Karpas-422 (cell line): Measurements from ENCODE around the gene CSMD2. TPM values are rescaled to one million over a fixed set of nuclear protein-coding genes. Genes with fewer than 3 reads are reported as not detected.

Experiments
- DNase-seq: peaks from one replicate; pipeline ENCODE4 v3.0.0-alpha.2; 2015
- H2AFZ ChIP-seq: fragments of 200-600 bp; sonication (generic); 2 replicates; pipeline ENCODE4 v1.6.1; 2014; ENCODE audit warnings: antibody characterized with exemption, low read length, mixed read lengths
- H3K27ac ChIP-seq: fragments of 200-600 bp; sonication (generic); 2 replicates; pipeline ENCODE4 v1.5.1; 2014; ENCODE audit warnings: mild to moderate bottlenecking, low read length, moderate library complexity
- H3K27me3 ChIP-seq: fragments of 200-600 bp; sonication (generic); 2 replicates; pipeline ENCODE4 v1.6.1; 2014; ENCODE audit warnings: low read length, mixed read lengths
- H3K36me3 ChIP-seq: fragments of 200-600 bp; sonication (generic); 2 replicates; pipeline ENCODE4 v1.6.1; 2014; ENCODE audit warnings: low read length, mixed read lengths; ENCODE audit not compliant: insufficient read depth
- H3K4me1 ChIP-seq: fragments of 200-600 bp; sonication (generic); 2 replicates; pipeline ENCODE4 v1.6.1; 2014; ENCODE audit warnings: mild to moderate bottlenecking, low read length, mixed read lengths
- H3K4me2 ChIP-seq: fragments of 200-600 bp; sonication (generic); 2 replicates; pipeline ENCODE4 v1.6.1; 2014; ENCODE audit warnings: low read length, low read depth, mild to moderate bottlenecking; ENCODE audit not compliant: poor library complexity, severe bottlenecking
- H3K4me3 ChIP-seq: fragments of 200-600 bp; sonication (generic); 2 replicates; pipeline ENCODE4 v1.5.1; 2014; ENCODE audit warnings: mild to moderate bottlenecking, antibody characterized with exemption, low read length, mixed read lengths
- H3K79me2 ChIP-seq: fragments of 200-600 bp; sonication (generic); 2 replicates; pipeline ENCODE4 v1.6.1; 2014; ENCODE audit warnings: mild to moderate bottlenecking, low read length, mixed read lengths
- H3K9ac ChIP-seq: fragments of 200-600 bp; sonication (generic); 2 replicates; pipeline ENCODE4 v1.6.0; 2014; ENCODE audit warnings: low read length
- H3K9me2 ChIP-seq: fragments of 200-600 bp; sonication (generic), shearing (Covaris generic); replicated peaks from 2 replicates; pipeline ENCODE4 v1.6.0; 2014; ENCODE audit warnings: mild to moderate bottlenecking, low read length, moderate library complexity; ENCODE audit not compliant: insufficient read depth
- H3K9me3 ChIP-seq: fragments of 300-700, 200-600 bp; sonication (generic); 2 replicates; pipeline ENCODE4 v1.6.1; 2014; ENCODE audit warnings: low read length, mixed read lengths
- H4K20me1 ChIP-seq: fragments of 200-600 bp; sonication (generic); 2 replicates; pipeline ENCODE4 v1.6.1; 2014; ENCODE audit warnings: mild to moderate bottlenecking, antibody characterized with exemption, low read length, low read depth; ENCODE audit not compliant: insufficient read depth
- total RNA-seq: library from RNA; depleted of rRNA; stranded (reverse); fragments of >200 nt; shearing (Covaris generic); gene quantifications from 2 replicates; pipeline ENCODE4 v1.2.3, GENCODE V29; 2014; ENCODE audit warnings: low replicate concordance

CSMD2 gene
- total RNA-seq, 1 experiment from 2014 or later: 0.19 TPM

DNA sequence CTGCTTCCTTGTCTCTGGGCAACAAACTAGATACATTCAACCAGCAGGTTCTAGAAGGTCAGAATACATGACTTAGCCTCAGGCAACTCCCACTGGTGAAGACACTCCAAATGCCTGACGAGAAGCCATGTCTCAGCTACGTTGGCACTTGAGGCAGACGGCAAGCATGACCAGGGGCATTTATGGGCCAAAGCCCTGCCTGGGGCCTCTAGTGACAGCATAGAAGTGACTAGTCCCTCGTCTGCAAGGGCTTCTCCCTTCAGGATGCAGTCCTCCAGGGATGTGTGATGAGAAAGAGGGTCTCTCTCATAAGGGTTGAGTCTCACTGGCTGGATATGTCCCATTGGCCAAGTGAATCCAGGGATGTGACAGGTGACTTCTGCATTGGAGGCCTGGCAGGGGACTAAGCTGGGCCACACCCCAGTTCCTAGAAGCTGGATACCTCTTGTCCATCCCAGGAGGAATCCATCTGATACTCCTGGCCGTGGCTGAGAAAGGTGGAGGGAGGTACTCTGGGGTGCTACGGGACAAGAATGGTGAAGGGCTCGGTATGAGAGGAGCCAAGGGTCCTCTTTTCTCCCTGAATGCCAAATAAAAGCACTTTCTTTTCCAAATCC, 449.7 kb downstream of the CSMD2 start:
- no peak for DNase-seq
- Histone ChIP-seq H3K4me3 (no peak overlapping the region), H2AFZ (no peak overlapping the region), H3K9me3 (no peaks in the 10 kb centered on the region), H3K27me3 (no peaks in the 10 kb centered on the region), H3K9me2 (no peaks in the 10 kb centered on the region), H3K27ac (no peak overlapping the region), H3K79me2 (no peaks in the 10 kb centered on the region), H3K9ac (no peak overlapping the region), H4K20me1 (no peaks in the 10 kb centered on the region), H3K4me1 (peaks cover 38% of the 10 kb centered on the region), H3K4me2 (no peak overlapping the region), H3K36me3 (no peaks in the 10 kb centered on the region)

DNA sequence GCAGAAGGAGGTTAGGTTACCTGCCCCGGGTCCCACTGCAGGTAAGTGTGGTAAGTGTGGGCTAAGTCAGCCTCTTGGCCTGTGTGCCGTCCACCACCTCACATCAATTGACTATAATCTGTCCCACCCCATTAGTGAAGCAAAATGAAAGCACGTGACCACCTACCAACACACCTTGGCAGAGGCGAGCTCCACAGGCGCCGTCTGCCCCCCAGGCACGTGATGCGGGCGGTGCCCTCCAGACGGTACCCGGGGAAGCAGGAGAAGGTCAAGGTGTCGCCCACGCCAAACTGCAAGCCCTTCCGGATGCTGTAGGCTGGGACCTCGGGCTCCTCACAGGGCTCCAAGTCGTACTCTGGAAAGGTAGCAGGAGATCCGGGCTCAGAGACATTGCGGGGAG, 450.6 kb downstream of the CSMD2 start:
- H3K9me2 ChIP-seq: no peaks in the 10 kb centered on the region
- no peak overlapping the region for H3K4me3 ChIP-seq
- no peaks in the 10 kb centered on the region for H3K9me3 ChIP-seq
- H3K27ac ChIP-seq: no peak overlapping the region
- H3K4me1 ChIP-seq: peaks cover 38% of the 10 kb centered on the region
- DNase-seq: no peak
- no peaks in the 10 kb centered on the region for H3K79me2 ChIP-seq
- no peaks in the 10 kb centered on the region for H3K36me3 ChIP-seq
- H3K27me3 ChIP-seq: no peaks in the 10 kb centered on the region
- no peak overlapping the region for H3K4me2 ChIP-seq
- no peak overlapping the region for H3K9ac ChIP-seq
- H2AFZ ChIP-seq: no peak overlapping the region
- H4K20me1 ChIP-seq: no peaks in the 10 kb centered on the region

DNA sequence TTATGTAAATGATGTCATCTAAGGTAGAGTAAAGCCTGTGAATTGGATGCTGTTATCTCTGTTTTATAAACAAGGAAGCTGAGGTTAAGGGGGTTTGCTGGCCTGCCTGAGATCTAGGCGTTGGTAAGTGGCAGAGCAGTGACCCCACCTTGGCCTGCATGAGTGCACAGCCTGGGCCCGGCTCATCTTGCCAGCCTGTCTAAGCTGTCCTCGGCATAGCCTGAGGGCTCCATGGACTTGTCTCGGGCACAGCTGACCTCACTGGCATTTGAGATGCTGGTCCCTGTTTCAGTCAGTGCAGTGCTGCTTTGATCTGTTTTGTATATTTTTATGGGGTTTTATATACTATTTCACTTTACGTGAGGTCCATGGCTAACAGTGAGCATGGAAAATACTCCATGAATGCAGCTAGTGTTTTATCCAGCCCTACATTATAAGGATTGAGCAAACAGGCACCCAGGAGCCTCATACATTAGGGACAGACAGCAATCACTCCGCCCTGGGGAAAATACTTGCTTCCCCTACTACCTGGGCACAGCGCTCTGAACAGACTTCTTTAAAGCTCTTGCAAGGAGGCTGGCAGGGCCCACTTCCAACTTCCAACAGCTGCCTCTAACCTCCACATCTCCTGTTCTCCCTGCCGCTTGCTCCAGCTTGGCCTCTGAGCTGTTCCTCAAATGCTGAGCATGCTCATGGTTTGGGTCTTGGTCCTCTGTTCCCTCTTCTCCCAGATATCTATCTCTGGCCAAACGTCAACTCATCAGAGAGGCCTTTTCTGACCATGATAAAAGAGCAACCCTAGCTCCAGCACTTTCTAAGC, 451.8 kb downstream of the CSMD2 start:
- Histone ChIP-seq H3K9me3 (no peaks in the 10 kb centered on the region), H3K36me3 (no peaks in the 10 kb centered on the region), H3K79me2 (no peaks in the 10 kb centered on the region), H3K9ac (no peak overlapping the region), H2AFZ (no peak overlapping the region), H3K27ac (no peak overlapping the region), H3K9me2 (no peaks in the 10 kb centered on the region), H3K4me2 (no peak overlapping the region), H4K20me1 (no peaks in the 10 kb centered on the region), H3K4me1 (peaks cover 35% of the 10 kb centered on the region), H3K4me3 (no peak overlapping the region), H3K27me3 (no peaks in the 10 kb centered on the region)
- DNase-seq: no peak

DNA sequence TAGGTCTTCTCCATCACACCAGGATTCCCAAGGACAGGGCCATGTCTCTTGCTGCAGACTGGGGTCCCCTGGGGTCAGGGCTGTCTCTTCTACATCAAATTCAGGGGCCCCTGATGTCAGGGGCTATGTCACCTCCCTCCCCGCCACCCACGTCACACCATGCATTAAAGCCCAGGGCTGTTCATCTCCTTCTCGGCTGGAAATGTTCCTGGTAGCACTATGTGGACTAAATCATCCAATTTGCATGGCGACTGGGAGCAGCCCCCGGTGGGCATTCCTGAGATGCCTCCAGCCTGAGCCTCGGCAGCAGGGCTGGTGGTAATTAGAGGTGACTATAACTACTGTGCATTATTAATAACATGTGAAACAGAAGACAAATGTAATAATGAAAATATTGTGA, 452.8 kb downstream of the CSMD2 start:
- H3K27ac ChIP-seq: no peak overlapping the region
- no peaks in the 10 kb centered on the region for H3K9me2 ChIP-seq
- H3K4me2 ChIP-seq: peak overlapping the region; percentile 64
- H4K20me1 ChIP-seq: no peaks in the 10 kb centered on the region
- no peaks in the 10 kb centered on the region for H3K9me3 ChIP-seq
- H3K9ac ChIP-seq: no peak overlapping the region
- H3K36me3 ChIP-seq: no peaks in the 10 kb centered on the region
- H3K27me3 ChIP-seq: no peaks in the 10 kb centered on the region
- peak overlapping the region; percentile 84; the same call in 1 of the 2 replicates for H2AFZ ChIP-seq
- no peak overlapping the region for H3K4me3 ChIP-seq
- no peak for DNase-seq
- H3K79me2 ChIP-seq: no peaks in the 10 kb centered on the region
- H3K4me1 ChIP-seq: peaks cover 35% of the 10 kb centered on the region

DNA sequence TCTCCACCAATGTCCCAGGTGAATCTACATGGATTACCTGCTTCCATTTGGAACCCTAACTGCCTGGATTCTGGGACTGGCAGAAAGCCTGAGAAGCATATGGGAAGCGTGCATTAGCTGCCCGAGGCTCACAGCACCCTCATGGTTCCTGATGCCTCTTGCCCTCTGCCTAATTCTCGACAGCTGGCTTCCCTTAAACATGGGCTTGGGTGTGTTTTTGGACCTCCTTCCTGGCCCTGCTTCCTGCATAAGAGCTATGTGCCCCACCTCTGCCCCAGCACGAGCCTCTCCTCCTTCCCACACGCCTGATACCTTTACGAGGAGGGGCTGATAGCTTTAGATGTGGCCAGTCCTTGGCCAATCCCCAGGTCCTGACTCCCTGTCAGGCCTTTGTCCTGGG, 453.5 kb downstream of the CSMD2 start:
- no peaks in the 10 kb centered on the region for H3K9me2 ChIP-seq
- H2AFZ ChIP-seq: peak overlapping the region; percentile 84; the same call in 1 of the 2 replicates
- no peaks in the 10 kb centered on the region for H3K9me3 ChIP-seq
- H3K36me3 ChIP-seq: no peaks in the 10 kb centered on the region
- H3K4me3 ChIP-seq: peak overlapping the region; percentile 31; the same call in 1 of the 2 replicates
- peak overlapping the region; percentile 64 for H3K4me2 ChIP-seq
- H4K20me1 ChIP-seq: no peaks in the 10 kb centered on the region
- H3K27me3 ChIP-seq: no peaks in the 10 kb centered on the region
- H3K9ac ChIP-seq: 0 out of 2 replicates have a peak overlapping the region, but pooled peaks have one; percentile 27
- H3K4me1 ChIP-seq: peaks cover 35% of the 10 kb centered on the region
- no peak for DNase-seq
- H3K79me2 ChIP-seq: no peaks in the 10 kb centered on the region
- no peak overlapping the region for H3K27ac ChIP-seq

DNA sequence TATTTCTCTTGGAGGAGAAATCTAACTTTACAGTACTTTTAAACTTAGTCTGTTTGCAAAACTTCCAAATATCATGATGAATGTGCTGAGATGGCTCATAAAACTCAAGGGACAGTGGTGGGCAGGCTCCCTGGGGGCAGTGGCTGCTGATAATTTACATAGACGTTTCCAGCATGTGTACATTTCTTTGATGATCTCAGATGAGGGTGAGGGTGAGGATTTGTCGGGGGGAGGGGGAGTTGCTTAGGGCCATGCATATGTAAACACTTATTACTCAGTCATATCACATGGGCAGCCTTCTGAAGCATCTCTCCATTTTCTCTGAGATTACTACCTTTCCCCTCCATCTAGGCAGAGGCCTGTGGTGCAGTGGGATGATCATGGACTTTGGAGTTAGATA, 454.1 kb downstream of the CSMD2 start:
- no peak overlapping the region for H3K27ac ChIP-seq
- peak overlapping the region; percentile 31; the same call in 1 of the 2 replicates for H3K4me3 ChIP-seq
- H3K27me3 ChIP-seq: no peaks in the 10 kb centered on the region
- peak overlapping the region; percentile 32; the same call in 1 of the 2 replicates for H3K9ac ChIP-seq
- no peaks in the 10 kb centered on the region for H3K79me2 ChIP-seq
- peak; percentile 75 for DNase-seq
- H3K4me2 ChIP-seq: peak overlapping the region; percentile 64
- no peaks in the 10 kb centered on the region for H3K36me3 ChIP-seq
- no peaks in the 10 kb centered on the region for H3K9me2 ChIP-seq
- H4K20me1 ChIP-seq: no peaks in the 10 kb centered on the region
- no peaks in the 10 kb centered on the region for H3K9me3 ChIP-seq
- peak overlapping the region; percentile 84; the same call in 1 of the 2 replicates for H2AFZ ChIP-seq
- peaks cover 35% of the 10 kb centered on the region for H3K4me1 ChIP-seq

DNA sequence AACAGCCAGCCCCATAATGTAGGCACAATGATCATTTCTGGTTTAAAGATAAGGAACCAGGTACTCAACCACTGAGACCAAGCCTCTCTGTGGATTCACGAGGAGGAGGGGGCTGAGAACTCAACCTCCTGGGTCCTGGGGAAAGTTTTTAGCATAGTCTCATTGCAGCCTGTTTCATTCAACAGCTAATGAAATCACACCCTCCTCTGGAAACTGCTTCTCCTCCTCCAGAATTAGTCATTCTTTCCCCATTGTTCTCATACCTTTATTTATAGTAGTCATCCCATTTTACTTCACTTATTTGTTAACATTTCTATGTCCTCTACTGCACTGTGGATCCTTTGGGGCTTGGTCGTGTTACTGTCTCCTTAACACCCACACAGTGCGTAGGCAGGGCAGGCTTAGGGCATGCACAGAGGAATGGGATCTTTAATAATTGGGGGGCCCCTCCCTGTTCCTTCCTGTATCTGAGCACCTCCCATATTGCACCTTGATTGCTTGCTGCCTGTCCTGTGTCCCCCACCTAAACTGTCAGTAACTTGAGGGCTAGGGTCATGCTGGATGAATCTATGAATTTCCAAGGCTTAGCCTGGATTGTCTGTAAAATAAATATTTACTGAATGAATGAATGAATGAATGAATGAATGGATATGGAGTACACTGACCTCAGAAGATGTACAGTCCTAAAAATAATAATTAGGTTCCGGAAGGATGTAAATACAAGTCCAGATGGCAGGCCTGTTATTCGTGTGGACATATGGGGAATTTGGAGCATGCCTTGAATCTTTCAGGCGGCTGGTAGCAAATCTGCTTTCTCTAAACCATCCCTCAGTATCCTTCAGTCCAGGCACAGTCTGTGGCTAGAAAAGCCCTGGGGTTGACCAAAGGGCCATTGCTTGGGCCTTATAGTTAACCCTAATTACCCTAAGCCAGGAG, 455.0 kb downstream of the CSMD2 start:
- no peak overlapping the region for H3K4me3 ChIP-seq
- no peaks in the 10 kb centered on the region for H4K20me1 ChIP-seq
- peak overlapping the region; percentile 64 for H3K4me2 ChIP-seq
- peaks cover 35% of the 10 kb centered on the region for H3K4me1 ChIP-seq
- no peaks in the 10 kb centered on the region for H3K27me3 ChIP-seq
- DNase-seq: no peak
- H3K9me3 ChIP-seq: no peaks in the 10 kb centered on the region
- no peaks in the 10 kb centered on the region for H3K36me3 ChIP-seq
- no peaks in the 10 kb centered on the region for H3K79me2 ChIP-seq
- H3K9ac ChIP-seq: peak overlapping the region; percentile 2; the same call in 1 of the 2 replicates
- H3K27ac ChIP-seq: no peak overlapping the region
- H3K9me2 ChIP-seq: no peaks in the 10 kb centered on the region
- peak overlapping the region; percentile 9; the same call in 1 of the 2 replicates for H2AFZ ChIP-seq
